Renal pelvis (tissue), 4 donors: ENCODE measurements around the gene MLPH. TPM values are rescaled to one million over a fixed set of nuclear protein-coding genes. Genes with fewer than 3 reads are reported as not detected.

Experiments
- DNase-seq: peaks from one replicate; pipeline ENCODE4 v3.0.0-alpha.2; 2013
- polyA plus RNA-seq, 3 donors: library from polyadenylated mRNA; unstranded; fragments of 120-200 nt; gene quantifications; one replicate each; pipeline ENCODE4 v1.2.1, GENCODE V29; 2013; ENCODE audit not compliant: insufficient read length in 3 of 3

The MLPH gene
- polyA plus RNA-seq, 3 donors, result 2.1 to 5.8 (median 5.1) TPM

DNA sequence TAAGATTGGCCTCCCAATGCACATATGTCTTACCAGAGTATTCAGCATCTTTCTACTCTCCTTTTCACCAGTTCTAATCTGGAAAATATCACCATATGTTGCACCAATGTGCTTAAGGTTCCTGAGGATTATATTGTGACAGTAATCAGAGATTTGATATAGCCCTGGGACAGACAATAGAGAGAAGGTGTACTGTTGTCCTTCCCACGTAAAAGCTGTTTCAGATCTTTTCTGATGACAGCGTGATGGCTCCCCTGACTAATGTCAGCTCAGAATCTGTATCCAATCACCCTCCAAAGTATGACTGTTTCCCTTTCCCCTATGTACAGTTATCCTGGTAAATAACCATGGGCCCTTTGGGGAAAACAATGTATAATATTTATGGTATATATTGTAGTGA is 9.0 kb upstream of the MLPH start:
- DNase-seq, result no peak

DNA sequence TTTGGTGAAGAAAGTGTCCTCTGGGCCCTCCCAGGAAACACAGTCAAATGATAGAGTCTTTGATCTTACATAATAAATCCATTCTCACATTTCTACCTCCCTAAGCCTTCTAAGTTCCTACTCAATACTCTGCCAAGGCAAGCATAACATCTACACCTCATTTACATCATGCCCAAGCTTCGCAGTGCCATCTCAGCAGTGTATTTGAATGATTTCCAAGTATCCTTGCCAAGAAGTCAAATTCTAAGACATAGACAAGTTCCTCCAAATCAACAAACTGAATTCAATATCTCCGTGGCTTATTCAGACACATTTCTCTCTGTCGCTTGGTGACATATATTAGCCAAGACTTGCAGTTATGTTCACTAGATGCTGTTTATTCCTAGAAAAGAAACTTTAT is 8.1 kb upstream of the MLPH start:
- DNase-seq, result no peak

DNA sequence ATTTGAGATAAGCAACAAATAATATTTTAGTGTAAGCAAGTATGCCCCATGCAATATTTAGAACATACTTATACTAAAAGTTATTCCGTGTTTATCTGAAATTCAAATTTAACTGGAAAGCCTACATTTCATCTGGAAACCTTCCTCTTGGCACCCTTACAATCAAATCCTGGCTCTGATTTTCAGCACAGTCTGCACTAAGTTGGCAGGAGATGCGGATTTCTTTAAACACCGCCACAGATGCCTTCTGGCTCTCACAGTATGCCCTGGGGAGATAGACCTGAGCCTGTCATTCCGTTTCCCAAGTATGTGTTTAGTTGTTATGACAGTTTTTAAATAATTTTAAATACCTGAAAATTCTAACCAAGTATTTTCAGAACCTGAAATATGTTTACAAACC is 7.3 kb upstream of the MLPH start:
- DNase-seq, result no peak

DNA sequence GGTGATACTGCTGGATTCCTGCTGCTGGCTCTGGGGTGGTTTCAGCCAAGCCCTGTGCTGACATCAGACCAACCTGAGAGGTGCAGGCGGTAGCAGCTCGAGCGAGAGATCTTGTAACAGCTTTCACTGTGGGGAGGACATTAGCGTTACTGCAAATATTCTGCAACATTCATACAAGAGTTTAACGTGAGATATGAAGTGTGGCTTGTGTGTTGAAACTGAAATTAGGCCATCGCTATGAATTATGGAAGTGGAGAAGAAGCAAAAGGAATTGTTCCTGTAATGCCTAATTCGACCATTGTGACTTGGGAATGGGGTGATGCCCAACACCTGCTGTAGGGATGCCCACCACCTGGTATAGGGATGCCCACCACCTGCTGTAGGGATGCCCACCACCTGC is 6.5 kb upstream of the MLPH start:
- DNase-seq, result no peak

DNA sequence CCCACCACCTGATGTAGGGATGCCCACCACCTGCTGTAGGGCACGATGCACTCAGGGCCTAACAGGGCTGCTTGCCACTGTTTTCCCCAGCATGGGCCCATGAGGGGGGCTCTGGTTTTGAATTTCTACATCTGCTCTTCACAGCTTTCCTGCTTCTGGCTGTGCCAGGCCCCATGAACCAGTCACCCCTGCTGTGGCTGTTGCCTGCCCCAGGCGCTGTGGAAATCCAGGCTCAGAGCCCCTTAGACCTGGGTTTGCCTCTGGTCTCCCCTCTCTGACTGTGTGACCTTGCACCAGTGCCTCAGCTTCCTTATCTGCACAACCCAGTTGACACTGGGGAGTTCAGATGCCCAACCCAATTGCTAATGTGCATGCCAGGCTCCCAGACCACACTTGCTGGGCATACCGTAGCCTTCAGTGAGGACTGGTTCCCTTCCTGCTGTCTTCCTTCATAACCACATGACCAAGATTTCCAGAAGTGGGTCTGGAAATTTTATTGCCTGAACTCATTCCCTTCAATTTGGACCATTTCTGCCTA is 6.0 kb upstream of the MLPH start:
- DNase-seq, result no peak

DNA sequence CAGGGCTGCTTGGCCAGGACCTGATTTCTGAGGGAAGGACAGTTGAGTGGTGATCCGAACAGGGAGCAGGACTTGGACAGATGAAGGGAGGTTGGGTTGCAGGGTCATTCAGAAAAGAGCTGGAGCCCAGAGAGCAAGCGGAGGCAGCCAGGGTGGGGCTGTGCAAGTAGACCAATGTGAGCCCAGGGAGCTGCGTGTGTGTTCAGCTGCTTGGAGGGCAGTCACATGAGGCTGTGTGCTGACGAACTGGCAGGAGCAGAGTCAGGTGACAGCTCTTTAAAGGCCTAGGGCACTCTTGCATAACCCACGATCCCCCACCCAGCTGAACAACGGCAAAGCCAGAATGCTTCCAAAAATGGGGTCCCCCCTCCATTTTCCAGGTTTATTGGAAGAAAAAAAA is 4.6 kb upstream of the MLPH start:
- no peak for DNase-seq

DNA sequence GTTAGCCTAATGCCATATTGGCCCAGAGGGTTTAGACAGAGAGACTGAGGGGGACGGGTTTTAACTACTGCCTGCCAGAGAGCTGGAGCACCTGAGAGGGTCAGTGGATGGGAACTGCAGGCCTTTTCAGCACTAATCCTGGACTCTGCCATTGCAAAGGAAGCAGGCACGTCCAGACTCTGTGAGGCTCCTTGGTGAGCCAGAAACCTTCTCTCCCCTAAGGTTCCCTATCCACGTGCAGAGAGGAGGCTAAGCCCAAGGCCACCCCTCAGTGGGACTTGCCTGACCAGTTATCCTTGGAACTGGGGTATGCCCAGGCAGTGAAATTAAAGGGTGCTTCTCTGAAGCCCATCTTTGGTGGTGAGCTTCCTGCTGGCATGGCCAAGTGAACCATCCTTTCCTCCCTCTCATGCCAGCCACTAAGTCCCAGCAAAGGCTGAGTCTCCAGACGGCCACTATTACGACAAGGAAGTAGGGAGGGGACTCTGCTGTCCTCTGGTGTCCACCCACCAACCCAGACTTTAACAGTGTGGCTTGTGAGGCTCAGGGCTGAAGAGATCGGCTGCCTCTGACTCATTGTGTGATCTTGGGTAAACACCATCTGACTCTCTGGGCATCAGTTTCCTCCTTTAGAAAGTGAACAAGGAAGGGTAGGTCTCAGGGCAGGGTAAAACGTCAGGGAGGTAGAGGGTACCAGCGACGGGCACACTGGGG is 3.9 kb upstream of the MLPH start:
- no peak for DNase-seq

DNA sequence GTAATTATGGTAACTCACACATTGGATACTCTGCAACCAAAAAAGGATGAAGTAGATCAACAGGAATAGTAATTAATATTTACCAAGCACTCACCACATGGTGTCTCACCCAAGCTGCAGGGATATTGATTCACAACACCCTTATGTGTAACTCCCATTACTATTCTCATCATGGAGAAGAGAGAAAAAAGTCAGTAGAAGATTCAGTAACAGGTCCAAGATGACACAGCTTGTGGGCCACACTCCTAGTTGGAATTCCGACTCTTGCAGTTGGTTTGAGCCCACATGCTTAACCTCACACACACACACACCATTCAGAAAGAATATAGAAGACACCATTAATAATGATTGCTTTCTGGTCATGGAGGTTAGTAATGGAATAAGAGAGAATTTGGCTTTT is 1.7 kb upstream of the MLPH start:
- no peak for DNase-seq

DNA sequence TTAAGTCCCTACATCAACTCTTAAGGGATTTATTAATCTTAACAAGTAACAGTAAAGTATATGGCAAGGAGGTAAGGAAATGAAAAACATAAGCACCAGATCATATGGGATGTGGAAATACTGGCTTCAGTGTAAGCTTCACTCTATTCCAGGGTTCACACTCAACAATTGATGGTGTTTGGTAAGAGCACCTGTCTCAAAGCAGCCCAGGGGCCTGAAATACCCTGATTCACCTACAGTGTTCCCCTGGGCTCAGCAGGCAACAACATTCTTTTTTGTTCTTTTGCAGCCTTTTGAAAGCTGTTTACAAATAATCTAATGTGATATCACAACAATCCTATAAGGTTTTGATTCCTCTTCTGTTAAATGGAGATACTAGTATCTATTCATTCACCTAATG is 1.2 kb upstream of the MLPH start:
- no peak for DNase-seq

DNA sequence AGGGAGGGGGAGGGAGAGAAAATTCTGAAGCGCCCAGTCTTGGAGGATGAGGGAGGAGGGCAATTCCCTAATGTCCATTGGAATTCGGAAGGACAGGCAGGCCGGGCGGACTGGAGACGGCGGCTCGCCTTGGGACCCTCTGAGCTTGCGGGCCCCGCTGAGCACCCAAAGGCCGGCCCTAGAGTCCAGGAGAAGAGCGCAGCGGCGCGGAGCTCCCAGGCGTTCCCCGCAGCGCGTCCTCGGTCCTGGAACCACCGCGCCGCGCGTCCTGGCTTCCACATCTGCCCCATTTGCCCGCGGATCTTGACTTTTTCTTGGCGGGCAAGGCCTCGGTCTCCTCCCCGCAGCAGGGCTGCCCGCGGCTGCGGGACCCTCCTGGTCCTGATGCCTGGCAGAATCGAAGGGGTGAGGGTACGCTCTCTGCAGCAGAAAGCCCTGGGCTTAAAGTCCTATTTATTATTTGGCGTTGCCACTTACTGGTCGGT is 675 bp upstream of the MLPH start:
- no peak for DNase-seq

DNA sequence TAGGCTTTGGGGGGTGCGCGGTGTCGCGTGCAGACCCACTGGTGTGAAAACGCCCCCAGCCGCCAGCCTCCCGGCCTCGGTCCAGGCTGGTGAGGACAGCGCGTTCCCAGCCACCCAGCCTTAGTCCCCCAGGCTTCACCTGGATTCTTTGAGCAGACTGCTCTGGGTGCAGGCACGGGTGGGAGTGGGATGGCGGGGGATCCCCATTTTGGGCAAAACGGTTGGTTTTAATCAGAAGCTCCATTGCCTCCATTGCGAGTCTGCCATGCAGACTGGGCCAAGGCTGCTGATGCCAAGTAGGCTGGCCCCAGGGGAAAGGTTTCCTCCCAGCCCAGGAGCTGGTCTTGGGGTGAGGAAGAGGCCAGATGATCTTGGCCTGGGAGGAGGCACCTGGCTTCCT is 445 bp downstream of the MLPH start:
- no peak for DNase-seq

DNA sequence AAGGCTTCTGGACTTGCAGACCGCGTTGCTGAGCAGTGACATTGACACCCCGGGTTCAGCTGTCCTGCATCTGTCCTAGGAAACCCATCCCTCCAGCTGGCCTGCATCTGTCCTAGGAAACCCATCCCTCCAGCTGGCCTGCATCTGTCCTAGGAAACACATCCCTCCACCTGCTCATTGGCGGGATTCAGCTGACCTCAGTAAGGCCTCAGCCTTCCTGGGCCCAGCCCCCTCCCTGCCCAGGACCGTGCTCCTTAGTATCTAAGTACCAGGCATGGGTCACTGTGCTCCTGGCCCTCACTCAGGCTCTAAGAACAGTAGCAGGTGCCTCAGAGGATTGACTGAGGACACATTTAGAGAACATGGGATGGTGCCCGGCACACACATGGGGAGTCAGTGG is 1.2 kb downstream of the MLPH start:
- DNase-seq, result no peak

DNA sequence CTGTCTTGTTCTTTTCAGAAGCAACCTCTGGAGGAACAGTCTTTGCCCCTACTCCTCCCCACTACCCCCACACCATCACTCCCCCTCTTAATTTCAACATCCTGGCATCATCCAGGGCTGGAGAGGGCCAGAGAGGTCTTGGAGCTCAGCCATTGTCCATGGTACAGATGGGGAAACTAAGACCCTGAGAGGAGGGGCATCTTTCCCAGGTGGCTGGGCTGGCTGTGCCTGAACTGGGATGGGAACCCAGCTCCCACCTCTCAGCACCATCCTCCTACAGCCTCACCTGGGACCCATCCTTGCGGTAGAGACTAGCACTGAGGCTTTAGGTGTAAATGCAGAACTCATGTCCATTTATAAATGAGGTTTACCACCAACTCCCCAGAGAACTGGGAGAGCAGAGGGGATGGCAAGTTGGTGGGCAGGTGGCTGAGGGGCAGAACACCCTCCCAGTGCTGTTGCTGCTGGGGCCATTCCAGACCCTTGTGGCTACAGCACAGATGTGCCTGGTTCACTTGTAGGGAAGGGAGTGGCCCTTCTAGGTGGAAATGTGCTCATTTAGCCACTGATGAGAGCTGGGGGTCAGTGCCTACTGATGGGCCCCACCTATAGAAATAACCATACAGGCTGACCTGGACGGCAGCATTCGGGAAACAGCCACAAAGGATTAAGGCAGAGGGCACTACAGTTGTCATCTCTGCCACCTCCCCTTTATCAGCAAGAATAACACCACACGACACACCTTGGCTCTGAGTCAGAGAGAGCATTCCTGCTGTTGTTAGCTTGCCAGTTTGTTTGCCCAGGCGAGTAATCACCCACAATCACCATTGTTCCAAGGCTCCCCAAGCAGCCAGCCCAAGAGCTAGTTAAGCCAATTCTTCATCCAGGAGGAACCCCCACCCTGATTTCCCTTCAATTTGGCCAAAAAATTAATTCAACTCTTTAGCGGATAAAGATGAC is 2.1 kb downstream of the MLPH start:
- no peak for DNase-seq

DNA sequence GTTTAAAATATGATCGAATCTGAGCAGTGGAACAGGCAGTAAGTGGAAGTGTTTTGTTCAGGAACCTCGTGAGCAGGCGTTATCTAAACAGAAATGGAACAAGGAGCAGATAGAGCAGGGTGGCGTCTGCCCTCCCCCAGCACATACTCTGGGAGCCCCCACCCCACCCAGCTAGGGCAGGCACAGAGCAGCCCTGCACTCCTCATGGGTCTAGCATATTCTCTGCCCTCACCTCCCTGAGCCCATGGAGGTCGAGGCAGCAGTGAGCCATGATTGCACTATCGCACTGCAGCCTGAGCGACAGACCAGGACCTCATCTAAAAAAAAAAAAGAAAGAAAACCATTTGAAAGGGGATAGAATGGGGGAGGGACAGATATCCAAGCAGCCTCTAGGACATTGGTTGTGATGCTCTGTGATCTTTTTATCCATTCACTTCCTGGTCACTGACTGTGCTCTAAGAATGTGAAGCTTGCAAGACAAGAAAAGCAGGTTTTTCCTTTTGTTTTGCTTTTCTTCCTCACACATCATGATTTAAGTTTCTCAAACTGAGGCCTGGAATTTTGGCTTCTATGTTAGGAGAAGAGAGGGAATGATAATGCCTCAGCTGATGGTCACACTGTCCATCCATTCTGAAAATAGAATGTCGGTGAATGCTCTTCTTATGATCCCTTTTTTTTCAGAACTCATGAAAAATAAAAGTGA is 3.1 kb downstream of the MLPH start:
- no peak for DNase-seq

DNA sequence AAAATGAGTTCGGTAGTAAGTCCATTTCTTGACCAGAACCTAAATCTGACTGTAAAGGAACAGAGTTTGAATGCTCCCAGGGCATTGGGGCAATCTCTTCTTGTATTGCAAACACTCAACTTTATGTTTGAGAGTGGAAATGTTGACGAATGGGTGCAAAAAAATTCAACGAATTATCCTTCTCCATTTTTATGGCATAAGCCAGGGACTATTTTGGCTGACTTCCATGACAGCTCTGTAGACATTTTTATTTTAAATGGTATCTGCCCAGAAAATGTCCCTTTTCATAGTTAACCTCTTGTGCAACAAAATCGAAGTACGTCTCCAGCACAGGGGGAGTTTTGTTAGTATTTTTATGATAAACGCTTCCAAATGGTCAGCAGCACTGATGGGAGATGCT is 3.7 kb downstream of the MLPH start:
- DNase-seq, result no peak

DNA sequence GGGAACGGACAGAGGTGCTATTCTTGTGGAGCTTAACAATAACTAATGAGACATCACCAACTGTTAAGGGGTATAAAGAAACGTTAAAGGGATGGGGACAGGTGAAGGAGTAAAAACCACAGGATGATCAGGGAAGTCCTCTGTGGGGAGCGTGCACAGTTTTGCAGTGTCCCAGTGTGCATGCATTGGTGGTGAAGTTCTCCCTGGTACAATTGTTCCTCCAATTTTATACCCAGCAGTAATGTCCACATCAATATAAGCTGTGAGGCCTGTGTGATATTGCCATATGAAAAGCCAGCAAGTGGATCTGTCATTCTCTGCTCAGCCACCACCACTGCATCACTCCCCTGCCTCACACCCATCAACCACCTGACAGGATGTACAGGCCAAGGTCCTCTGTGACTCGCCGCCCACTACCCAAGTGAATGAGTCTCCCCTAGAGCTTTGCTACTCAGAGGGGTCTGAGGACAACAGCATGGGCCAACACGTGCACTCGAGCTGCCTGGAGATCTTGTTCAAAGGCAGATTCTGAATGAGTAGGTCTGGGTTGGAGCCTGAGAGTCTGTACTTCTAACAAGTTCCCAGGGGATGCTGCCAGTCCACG is 4.6 kb downstream of the MLPH start:
- no peak for DNase-seq

DNA sequence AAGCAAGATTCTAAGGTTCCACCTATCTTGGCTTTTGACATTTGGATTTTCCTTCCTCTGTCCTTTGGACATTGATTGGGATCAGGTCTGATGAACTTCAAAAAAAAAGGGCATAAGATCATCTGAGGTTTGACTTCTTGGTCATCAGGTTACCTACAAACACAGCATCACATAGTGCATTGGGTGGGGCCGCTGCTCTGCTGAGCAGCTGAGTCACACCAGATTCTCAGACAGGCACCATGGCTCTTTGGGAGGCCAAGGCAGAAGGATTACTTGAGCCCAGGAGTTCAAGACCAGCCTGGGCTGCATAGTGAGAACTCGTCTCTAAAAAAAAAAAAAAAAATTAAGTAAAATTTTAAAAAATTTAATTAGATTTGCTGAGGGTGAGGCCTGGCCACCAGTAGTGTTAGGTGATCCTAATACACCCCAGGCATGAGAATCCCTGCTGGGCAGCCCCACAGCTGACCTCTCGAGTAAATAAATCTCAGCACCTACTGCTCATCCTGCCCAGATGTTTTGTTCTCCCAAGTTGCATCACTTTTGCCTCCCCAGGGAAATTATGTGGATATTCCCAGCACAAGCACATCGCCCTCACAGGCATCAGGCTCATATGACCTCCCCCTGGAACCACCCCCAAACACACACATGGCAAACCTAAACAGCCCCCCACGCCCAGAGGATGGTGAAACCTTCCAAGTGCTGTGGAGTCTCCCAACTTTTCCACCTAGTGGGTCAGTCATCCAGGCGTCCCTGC is 5.3 kb downstream of the MLPH start:
- DNase-seq, result no peak

DNA sequence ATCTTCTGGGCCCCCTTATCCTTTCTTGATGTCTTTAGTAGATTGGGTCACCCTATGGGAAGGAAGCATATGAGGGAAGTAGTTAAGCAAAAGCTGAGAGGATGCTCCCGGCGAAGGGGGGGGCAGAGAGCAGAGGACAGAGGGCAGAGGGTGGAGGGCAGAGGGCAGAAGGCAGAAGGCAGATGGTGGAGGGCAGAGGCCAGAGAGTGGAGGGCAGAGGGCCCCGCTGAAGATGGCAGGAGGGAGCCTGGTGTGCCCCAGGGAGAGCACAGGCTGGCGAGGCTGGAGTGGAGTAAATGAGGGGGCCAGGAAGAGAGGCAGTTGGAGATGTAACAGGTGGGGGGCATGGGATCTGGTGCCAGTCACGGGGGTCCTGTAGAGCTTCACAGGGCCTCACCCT is 7.0 kb downstream of the MLPH start:
- DNase-seq, result no peak

DNA sequence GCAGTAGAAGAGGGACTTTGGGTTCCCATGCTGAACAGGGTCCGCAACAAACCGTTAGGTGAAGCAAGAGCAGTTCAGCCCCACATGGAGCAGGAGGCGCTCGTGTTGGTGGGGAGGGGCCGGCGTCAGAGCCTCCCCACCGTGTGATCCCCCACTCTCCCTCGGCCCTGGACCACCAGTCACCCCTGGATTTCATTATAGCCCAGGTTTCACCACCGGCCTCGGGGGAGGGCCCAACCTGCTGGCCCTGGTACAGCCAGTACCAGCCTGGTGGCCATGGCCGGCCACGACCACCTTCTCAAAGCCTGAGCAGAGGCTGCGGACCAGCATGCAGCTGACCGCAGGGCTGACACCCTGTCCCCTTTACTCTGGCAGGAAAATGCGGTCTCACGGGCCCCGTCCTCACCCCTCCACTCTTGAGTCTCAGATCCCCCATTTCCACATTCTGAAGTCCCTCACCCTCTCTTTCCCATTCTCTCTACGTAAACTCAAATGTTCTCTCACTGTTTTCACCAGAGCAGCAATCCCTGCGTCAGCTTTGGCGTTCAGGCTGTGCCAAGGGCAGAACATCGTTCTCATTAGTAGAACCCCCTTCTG is 8.6 kb downstream of the MLPH start:
- DNase-seq, result no peak

DNA sequence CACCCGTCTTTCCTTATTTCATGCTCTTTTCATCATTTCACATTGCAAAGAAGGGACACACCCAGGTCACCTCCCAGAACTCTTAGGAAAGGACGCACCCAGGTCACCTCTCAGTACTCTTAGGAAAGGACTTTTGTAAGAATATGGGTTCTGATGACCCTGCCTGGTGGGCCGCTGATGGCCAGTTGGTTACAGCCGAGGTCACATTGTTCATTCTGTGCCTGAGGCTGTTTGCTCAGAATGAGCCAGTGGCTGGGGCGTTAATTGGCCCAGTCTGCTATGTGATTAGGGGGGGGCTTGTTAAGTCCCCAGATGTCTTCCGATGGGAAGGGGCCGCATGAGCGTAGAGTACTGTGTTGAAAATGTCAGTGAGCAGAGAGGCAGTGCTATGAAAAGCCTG is 9.4 kb downstream of the MLPH start:
- DNase-seq, result no peak
